Measurements from ENCODE around the gene ADCY10.

ADCY10 gene

DNA sequence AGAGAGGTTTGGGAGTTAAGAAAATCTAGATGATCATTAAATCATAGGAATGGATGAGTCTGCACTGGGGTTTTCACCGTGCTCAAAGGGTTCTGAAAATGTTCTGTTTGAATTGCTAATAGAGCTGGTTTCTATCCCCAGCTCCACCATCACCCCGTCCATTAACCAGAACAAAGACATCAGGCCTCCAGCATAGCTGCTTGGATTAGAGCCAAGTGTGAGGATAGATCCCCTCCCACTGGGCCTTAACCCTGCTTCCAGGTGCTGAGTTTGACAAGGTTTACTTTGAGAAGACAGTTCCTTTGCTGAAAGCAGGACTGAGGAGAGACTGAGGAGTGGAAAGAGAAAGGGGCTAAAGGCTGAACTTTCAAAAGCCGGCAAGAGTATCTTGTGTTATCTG lies 143.8 kb downstream of the ADCY10 start:
- Histone ChIP-seq H3K27ac (no peak overlapping the region), H3K27me3 (replicated peaks) (no peaks in the 10 kb centered on the region), H3K4me3 (ENCODE audit: low read depth, low read length) (no peak overlapping the region), H3K36me3 (replicated peaks) (peaks cover 32% of the 10 kb centered on the region)
- no peak for DNase-seq
- in situ Hi-C loops (cut with HindIII; ENCODE audit: low pct_ligation_motif_present, low sequenced_read_pairs) = no loop called here
- TF ChIP-seq, protein P1, sequence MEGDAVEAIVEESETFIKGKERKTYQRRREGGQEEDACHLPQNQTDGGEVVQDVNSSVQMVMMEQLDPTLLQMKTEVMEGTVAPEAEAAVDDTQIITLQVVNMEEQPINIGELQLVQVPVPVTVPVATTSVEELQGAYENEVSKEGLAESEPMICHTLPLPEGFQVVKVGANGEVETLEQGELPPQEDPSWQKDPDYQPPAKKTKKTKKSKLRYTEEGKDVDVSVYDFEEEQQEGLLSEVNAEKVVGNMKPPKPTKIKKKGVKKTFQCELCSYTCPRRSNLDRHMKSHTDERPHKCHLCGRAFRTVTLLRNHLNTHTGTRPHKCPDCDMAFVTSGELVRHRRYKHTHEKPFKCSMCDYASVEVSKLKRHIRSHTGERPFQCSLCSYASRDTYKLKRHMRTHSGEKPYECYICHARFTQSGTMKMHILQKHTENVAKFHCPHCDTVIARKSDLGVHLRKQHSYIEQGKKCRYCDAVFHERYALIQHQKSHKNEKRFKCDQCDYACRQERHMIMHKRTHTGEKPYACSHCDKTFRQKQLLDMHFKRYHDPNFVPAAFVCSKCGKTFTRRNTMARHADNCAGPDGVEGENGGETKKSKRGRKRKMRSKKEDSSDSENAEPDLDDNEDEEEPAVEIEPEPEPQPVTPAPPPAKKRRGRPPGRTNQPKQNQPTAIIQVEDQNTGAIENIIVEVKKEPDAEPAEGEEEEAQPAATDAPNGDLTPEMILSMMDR (IDR thresholded peaks at IDR 0.05; ENCODE audit: low read depth, low read length, missing control alignments) = no peak

DNA sequence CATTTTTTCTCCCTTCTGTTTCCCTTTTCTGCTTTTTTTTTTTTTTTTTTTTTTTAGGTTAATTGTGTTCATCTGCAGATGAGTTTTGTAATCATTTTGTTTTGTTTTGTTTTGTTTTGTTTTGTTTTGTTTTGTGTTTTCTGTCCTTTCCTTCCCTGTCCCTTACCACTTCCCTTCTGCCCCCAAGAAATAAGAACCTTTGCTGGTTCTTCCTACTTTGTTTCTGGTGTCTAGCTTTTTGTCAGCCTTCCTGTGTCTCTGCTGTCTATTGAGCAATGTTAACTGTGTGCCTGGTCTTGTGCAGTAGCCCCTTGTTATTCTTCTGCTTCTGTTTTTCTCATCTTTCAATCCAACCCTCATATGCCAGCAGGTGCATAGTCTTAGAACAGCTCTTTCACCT lies 146.2 kb downstream of the ADCY10 start:
- TF ChIP-seq, protein P1 (IDR thresholded peaks at IDR 0.05; ENCODE audit: low read depth, low read length, missing control alignments) = no peak
- Histone ChIP-seq H3K36me3 (replicated peaks) (peaks cover 31% of the 10 kb centered on the region), H3K4me3 (ENCODE audit: low read depth, low read length) (no peak overlapping the region), H3K27ac (no peak overlapping the region), H3K27me3 (replicated peaks) (no peaks in the 10 kb centered on the region)
- in situ Hi-C loops (cut with HindIII; ENCODE audit: low pct_ligation_motif_present, low sequenced_read_pairs) = no loop called here
- no peak for DNase-seq

DNA sequence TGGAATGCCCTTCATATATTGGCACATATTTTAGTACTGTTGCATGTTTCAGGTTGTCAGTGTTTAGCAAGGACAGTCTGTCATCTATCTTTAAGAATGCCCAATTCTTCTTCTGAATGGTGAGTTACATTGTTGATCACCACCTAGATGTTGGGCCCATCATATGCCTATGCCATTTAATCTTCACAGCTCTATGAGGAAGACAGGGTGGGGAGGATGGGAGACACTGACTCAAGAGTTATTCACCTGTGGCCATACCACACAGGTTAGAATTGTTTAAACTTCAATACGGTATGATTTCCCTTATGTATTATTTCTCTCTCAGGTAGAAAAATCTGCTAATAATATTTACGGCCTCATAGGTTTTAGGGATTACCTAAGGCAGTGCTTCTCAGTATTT lies 147.4 kb downstream of the ADCY10 start:
- in situ Hi-C loops (cut with HindIII; ENCODE audit: low pct_ligation_motif_present, low sequenced_read_pairs) = no loop called here
- H3K4me3 ChIP-seq (ENCODE audit: low read depth, low read length) = no peak overlapping the region
- no peak for DNase-seq
- TF ChIP-seq, protein P1 (IDR thresholded peaks at IDR 0.05; ENCODE audit: low read depth, low read length, missing control alignments) = no peak
- no peak overlapping the region for H3K27ac ChIP-seq
- no peaks in the 10 kb centered on the region for H3K27me3 ChIP-seq (replicated peaks)
- peaks cover 25% of the 10 kb centered on the region for H3K36me3 ChIP-seq (replicated peaks)

DNA sequence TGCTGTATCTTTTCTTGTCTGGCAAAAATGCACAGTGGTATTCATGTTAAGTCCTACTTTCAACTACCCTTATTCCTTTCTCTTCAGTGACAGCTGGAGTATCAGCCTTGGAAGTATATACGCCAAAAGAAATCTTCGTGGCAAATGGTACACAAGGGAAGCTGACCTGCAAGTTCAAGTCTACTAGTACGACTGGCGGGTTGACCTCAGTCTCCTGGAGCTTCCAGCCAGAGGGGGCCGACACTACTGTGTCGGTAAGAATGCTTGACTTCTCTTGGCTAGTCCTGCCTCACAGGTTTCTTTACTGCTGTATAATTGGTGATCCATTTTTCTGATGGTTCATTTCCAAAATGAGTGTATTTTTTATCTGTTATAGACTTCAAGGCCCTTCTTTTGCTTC lies 148.4 kb downstream of the ADCY10 start:
- no peak overlapping the region for H3K4me3 ChIP-seq (ENCODE audit: low read depth, low read length)
- no peak for DNase-seq
- no peaks in the 10 kb centered on the region for H3K27me3 ChIP-seq (replicated peaks)
- peaks cover 23% of the 10 kb centered on the region for H3K36me3 ChIP-seq (replicated peaks)
- no peak overlapping the region for H3K27ac ChIP-seq
- in situ Hi-C loops (cut with HindIII; ENCODE audit: low pct_ligation_motif_present, low sequenced_read_pairs) = no loop called here
- TF ChIP-seq, protein P1 (IDR thresholded peaks at IDR 0.05; ENCODE audit: low read depth, low read length, missing control alignments) = no peak

DNA sequence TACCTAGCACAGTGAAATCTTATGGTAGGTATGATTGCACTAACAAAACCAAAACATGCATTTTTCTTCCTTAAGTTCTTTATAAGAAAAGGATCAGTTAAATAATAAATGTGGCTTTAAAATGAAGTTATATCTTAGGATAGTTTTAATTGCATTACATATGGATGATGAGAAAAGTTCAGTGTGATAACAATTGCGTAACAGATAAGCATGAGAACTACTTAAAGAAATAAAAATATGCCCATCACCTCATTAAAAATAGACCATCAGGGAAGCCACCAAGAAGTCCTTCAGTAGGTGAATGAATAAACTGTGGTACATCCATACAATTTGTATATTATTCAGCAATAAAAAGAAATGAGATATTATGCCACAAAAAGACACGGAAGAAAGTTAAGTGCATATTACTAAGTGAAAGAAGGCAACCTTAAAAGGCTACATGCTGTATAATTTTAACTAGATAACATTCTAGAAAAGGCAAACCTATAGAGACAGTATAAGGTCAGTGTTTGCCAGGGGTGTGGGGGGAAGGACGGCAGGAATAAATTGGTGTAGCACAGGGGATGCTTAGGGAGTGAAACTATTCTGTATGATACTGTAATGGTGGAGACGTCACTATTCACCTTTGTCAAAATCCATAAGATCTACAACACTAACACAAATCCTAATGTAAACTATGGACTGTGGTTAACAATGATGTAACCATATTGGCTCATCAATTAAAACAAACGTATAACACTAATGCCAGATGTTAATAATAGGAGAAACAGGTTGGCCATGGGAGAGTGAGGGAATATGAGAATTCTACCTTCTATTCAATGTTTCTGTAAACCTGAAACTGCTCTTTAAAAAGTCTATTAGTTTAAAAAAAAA lies 149.2 kb downstream of the ADCY10 start:
- TF ChIP-seq, protein P1 (IDR thresholded peaks at IDR 0.05; ENCODE audit: low read depth, low read length, missing control alignments) = no peak
- H3K27me3 ChIP-seq (replicated peaks) = no peaks in the 10 kb centered on the region
- DNase-seq = no peak
- in situ Hi-C loops (cut with HindIII; ENCODE audit: low pct_ligation_motif_present, low sequenced_read_pairs) = no loop called here
- H3K36me3 ChIP-seq (replicated peaks) = peaks cover 21% of the 10 kb centered on the region
- H3K27ac ChIP-seq = no peak overlapping the region
- no peak overlapping the region for H3K4me3 ChIP-seq (ENCODE audit: low read depth, low read length)

Data from brain microvascular endothelial cell (primary cell).